Skin of body (tissue), 2 donors: ENCODE results near the gene ASTN2. TPM values are rescaled to one million over a fixed set of nuclear protein-coding genes. Genes with fewer than 3 reads are reported as not detected.

Experiments used
- DNase-seq: peaks from one replicate; lab custom pipeline; 2025; lab: John Stamatoyannopoulos, UW
- total RNA-seq: library from RNA; depleted of rRNA; stranded (reverse); fragments of >200 nt; gene quantifications from one replicate; pipeline ENCODE4 v1.2.3, GENCODE V29; 2014

Gene ASTN2
- total RNA-seq: 10.0 TPM

- no peak for DNase-seq
These were observed at the start of gene ASTN2 for GRCh38 chr9:117414906-117415331. Gene ASTN2, minus strand, starts transcription at chr9:117415057. Its CDS starts 119 bp downstream, at chr9:117414938.

DNA sequence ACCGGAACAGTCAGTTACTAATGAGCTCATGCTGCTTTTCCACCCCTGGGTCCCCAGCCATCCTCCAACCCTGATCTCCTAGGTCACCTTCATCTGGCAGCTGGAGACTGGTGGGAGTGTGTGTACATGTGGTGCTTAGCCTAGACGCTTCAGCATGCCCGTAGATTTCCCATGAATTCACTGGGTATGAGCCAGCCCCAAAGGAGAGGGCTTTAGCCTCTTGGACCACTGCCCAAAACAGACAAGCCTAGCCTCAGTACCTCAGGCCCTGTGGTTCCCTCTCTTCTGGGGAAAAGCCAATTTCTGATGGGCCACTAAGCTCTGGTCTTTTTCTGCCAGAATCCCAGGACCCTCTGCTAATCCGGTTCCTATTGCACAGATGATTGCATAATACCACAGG, 48.0 kb upstream of the ASTN2 start:
- no peak for DNase-seq

DNA sequence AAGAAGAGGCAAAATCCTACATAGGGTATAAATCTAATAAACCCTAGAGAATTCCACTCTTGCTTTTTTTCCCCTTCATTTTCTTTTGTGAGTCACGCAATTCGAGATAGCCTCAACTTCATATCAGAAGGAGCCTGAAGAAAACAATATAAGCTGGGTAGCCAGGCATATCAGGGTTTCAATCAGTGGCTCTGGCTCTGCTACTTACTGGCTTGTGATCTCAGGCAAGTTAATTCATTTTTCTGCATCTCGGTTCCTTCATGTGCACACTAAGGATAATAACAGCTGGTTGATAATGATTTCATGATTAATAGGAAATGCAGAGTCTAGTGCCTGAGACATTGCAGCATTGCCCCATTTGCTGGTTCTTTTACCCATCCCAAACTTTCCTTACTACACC, 46.5 kb upstream of the ASTN2 start:
- no peak for DNase-seq

GRCh38 chr9:117460743-117461142, 45.9 kb upstream of the ASTN2 start:
- no peak for DNase-seq

DNA sequence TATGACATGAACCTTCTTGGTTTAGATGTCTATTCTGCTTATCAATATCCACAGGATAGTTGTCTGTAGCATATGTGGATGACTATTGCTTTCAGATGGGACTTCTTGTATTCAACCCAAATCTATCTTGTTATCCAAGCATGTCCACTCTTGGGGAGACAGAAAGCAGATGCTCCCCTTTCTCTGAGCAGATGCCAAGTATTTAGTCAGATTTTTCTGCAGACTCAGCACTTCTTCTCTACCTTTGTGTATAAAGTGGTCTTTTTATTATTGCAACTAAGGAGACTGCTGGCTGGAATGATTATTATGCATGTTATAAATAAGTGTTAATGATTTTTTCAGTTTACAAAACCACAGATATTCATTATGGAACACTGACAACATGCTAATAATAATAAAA, 45.1 kb upstream of the ASTN2 start:
- DNase-seq: no peak

DNA sequence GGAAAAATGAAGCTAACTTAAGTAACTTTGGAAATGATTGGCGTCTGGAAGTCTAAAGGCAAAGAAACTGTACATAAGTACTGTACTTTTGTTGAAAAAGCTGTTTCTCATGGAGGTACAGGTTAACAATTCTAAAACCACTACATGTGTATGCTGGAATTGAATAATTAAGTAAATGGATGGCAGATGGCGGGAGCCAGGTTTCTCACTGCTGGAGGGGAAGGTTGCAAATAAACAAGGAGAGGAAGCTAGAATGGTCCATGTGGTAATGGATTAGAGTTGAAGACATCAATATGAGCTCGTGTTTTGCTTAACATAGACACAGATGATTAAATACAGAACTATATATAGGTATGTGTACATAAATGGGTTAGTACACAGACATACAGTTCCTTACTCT, 43.2 kb upstream of the ASTN2 start:
- DNase-seq: no peak

DNA sequence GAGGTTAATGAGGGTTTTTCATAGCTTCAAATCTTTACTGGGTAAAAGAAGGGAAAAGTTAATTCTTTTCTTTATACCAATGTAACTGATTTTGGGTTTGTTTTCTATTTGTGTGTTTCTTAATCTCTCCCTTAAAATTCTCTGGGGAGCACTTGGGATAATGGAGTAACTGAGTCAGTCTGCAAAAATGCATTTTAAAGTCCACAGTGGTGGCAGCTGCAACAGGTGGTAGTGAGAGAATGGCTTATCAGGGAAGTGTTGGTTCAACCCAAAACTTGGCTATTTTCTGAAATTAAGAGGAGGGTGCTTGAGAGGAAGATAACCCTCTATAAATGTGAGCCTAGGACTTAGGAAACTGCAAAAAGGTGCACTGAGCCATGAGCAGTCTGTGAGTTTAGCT, 39.9 kb upstream of the ASTN2 start:
- no peak for DNase-seq

GRCh38 chr9:117453737-117454136, 38.9 kb upstream of the ASTN2 start:
- no peak for DNase-seq

DNA sequence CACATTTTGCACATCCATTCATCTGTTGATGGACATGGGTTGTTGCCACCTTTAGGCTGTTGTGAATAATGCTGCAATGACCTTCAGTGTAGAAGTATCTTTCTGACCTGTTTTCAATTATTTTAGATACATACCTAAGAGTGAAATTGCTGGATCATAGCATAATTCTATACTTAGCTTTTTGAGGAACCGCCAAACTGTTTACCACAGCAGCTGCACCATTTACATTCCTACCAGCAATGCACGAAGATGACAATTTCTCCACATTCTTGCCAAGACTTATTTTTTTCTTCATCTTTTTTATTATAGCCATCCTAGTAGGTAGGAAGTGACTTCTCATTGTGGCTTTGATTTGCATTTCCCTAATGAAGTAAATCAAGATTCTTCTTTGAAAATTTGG, 36.5 kb upstream of the ASTN2 start:
- no peak for DNase-seq

DNA sequence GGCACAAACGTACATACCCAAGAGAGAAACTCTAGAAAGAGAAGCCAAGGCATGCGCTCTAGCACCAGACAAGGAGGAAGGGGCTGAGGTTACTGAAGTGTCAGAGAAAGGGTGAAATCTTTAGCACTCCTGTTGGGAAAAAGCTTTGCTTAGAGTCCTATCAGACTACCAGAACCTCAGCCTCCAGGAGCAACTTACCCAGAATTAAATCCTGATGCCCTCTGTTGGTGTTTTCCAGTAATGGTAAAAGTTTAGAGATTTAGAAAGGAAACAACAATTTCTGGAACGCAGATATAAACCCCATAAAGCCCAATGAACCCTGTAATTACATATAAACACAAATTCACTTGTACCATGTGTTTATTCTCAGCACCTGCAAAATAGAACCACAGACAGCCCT, 33.2 kb upstream of the ASTN2 start:
- no peak for DNase-seq

DNA sequence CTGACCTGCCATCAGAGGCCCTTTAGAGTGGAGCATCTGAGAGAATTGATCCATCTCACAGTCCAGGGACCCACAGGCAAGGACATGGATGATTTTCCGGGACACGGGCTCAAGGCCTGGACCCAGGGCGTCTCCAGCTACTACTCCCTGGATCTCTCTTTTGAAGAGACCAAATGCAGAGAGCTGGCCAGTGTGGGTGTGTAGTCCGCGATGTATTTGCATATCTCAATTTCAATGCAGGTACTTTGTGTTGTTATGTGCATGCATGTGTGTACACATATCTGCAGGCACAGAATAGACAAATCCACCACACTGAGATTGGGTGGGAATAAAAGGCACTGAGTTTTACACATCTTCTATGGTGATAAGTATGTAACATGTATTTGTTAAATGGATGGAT, 30.8 kb upstream of the ASTN2 start:
- DNase-seq: no peak

DNA sequence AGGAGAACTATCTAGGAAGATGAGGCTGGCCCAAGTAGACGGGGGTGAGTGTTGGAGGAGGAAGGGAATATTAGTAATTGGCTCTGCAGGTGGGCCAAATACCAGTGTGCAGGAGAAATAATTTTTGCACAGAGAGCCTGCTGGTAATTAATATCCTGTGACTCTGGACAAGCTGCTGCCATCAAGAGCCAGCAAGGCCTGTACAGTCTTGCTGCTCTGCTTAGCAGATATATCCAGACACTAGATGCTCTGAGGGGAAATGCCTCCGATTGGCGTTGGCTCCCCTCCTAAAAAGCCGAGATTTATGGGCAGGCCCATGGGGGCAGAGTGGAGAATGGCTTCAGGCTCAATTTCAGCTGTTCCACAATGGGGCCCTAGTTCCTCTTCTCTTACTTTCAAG, 29.6 kb upstream of the ASTN2 start:
- DNase-seq: no peak

- DNase-seq: no peak
These were observed 22.4 kb upstream of the ASTN2 start for GRCh38 chr9:117437283-117437682.

DNA sequence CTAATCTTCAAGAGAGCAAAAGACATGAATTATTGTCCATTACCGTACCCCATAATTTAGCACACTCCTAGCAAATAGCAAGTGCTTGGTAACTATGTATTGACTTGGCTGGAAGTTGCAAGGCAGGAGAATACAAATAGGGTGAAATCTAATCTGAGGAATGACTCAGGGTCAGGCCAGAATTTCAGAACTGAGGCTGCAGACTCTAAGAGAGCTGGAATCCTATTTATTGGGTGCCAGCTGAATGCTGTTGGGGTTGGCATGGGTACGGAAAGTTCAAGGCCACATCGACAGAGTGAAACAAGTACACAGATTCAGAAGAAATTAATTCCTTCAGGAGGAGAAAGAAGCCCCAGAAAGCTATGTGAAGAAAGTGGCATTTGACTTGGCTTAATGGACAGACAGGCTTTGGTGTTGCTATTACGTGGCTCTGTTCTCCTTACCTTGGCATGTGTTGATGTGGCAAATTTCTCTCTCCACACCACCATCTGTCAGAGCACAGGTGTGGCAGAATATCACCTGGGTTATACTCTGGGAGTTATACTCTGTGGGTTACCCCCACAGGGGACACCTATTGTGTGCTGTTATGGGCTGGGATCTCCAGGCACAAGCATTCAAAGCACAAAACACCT, 20.9 kb upstream of the ASTN2 start:
- DNase-seq: no peak

GRCh38 chr9:117434566-117434965, 19.7 kb upstream of the ASTN2 start:
- no peak for DNase-seq

DNA sequence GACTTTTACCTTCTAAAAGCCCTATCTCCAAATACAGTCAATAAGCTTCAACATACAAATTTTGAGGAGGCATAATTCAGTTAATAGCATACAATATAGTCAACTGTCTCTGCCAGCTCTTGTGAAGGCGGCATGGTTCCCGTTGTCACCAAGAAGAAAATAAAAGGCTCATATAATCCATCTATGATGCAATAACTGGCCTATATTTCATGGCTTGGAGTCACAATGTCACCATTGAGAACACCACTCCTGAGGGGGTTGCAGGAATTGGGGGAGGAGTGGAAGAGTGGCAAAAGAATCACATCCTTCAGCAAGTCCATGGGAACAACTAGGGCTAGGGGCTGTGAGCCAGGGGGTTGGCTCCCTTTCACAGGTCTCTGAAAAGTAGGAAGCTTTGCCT, 16.0 kb upstream of the ASTN2 start:
- DNase-seq: no peak

GRCh38 chr9:117427357-117427913, 12.6 kb upstream of the ASTN2 start:
- DNase-seq: no peak

GRCh38 chr9:117425566-117425965, 10.7 kb upstream of the ASTN2 start:
- no peak for DNase-seq

DNA sequence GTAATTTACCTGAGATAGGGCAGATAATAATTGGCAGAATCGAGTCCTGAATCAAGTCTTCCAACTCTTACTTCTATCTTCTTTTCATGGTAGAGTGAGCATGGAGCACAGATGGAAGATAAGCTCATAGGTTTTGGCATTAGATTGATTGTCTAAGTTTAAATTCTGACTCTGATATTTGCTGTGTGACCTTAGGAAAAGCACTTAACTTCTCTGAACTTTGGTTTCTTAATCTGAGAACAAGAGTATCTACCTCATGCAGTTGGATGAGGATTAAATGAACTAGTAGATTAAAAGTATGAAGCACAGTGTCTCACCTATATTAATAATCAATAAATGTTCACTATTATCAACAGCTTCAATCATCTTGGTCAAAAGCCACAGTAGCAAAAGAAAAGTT, 9.4 kb upstream of the ASTN2 start:
- DNase-seq: no peak

GRCh38 chr9:117418111-117418510, 3.3 kb upstream of the ASTN2 start:
- no peak for DNase-seq

DNA sequence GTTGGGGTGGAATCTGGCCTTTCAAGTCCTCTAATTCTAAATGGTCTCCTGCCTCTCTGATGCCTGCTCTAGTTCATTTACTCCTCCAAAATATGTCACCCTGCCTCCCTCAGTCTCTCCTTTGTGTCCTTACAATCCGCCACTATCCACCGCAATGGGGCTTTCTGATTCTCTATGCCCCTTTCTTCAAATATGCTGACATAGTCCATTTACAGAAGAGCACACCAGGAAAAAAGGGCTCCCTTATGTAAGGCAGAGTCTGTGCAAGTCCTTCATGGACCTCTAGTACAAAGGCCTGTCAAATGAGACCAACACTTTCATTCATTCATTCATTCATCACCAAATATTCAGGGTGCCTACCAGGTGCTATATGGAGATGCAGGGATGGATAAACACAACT, 2.0 kb upstream of the ASTN2 start:
- no peak for DNase-seq

- DNase-seq: no peak
These were observed 579 bp upstream of the ASTN2 start for GRCh38 chr9:117415358-117415914.

GRCh38 chr9:117414220-117414905, 494 bp downstream of the ASTN2 start:
- DNase-seq: no peak
